Caco-2 (cell line): ENCODE data around the gene TNPO2. TPM values are rescaled to one million over a fixed set of nuclear protein-coding genes. Genes with fewer than 3 reads are reported as not detected.

ENCODE experiments used
- BruUV-seq: library from RNA; stranded (reverse); fragments of 400-500 nt; replicated peaks from 2 replicates; lab custom pipeline; 2021; lab: Mats Ljungman, UMichigan
- CTCF ChIA-PET: fragments of 300-600 bp; sonication (Branson Sonifier 250); formaldehyde crosslinking; loops from one replicate; lab custom pipeline; 2022; ENCODE audit warnings: antibody characterized with exemption; lab: Charles Lee
- POLR2A ChIA-PET: fragments of 300-600 bp; sonication (Branson Sonifier 250); formaldehyde crosslinking; loops from one replicate; lab custom pipeline; 2022; ENCODE audit warnings: antibody characterized with exemption; lab: Charles Lee
- DNase-seq, 2 experiments: peaks; one replicate each; pipeline versions ENCODE4 v3.0.0 to v3.0.0-alpha.2; 2020 to 2022
- H3K27me3 ChIP-seq: replicated peaks from 2 replicates; pipeline ENCODE4 v1.6.0; 2011; ENCODE audit warnings: low read length; ENCODE audit not compliant: control insufficient read depth, insufficient read depth
- H3K36me3 ChIP-seq: 2 replicates; pipeline ENCODE4 v1.5.1; 2011; ENCODE audit warnings: low read length; ENCODE audit not compliant: control insufficient read depth, insufficient read depth
- H3K4me1 ChIP-seq: fragments of 250-450 bp; sonication (Bioruptor Pico); 2 replicates; pipeline ENCODE4 v1.5.1; 2020; ENCODE audit warnings: mild to moderate bottlenecking
- H3K4me3 ChIP-seq: 2 replicates; pipeline ENCODE4 v1.5.1; 2011; ENCODE audit warnings: low read depth, mild to moderate bottlenecking, control low read depth, low read length
- H3K9me3 ChIP-seq: fragments of 250-450 bp; sonication (Bioruptor Pico); 2 replicates; pipeline ENCODE4 v1.5.1; 2020; ENCODE audit warnings: mild to moderate bottlenecking, moderate library complexity
- H3K27ac Mint-ChIP-seq: one replicate; pipeline ENCODE4 v1.8.0; 2022; ENCODE audit warnings: mixed read lengths; ENCODE audit not compliant: unreplicated experiment
- H3K27me3 Mint-ChIP-seq: one replicate; pipeline ENCODE4 v1.8.0; 2022; ENCODE audit warnings: mixed read lengths; ENCODE audit not compliant: insufficient read depth, unreplicated experiment
- H3K36me3 Mint-ChIP-seq: one replicate; pipeline ENCODE4 v1.8.0; 2022; ENCODE audit warnings: mild to moderate bottlenecking, mixed read lengths; ENCODE audit not compliant: insufficient read depth, unreplicated experiment
- H3K4me1 Mint-ChIP-seq: one replicate; pipeline ENCODE4 v1.8.0; 2022; ENCODE audit warnings: low read depth, mixed read lengths; ENCODE audit not compliant: unreplicated experiment
- H3K4me3 Mint-ChIP-seq: one replicate; pipeline ENCODE4 v1.8.0; 2022; ENCODE audit warnings: mild to moderate bottlenecking, moderate library complexity, mixed read lengths; ENCODE audit not compliant: unreplicated experiment
- H3K9me3 Mint-ChIP-seq: one replicate; pipeline ENCODE4 v1.8.0; 2022; ENCODE audit warnings: mixed read lengths; ENCODE audit not compliant: unreplicated experiment
- CTCF ChIP-seq, 2 experiments: fragments of 200-600 bp in 1 of 2; IDR thresholded peaks; 1 replicate in 1 of 2; 2 replicates in 1 of 2; pipeline versions ENCODE4 v1.5.1 to v1.8.0; 2011 to 2022; ENCODE audit warnings: antibody characterized with exemption in 1 of 2, control low read depth in 1 of 2, inconsistent platforms in 1 of 2, low read depth in 1 of 2, low read length in 1 of 2, mild to moderate bottlenecking in 1 of 2, moderate library complexity in 1 of 2; ENCODE audit not compliant: insufficient read depth in 1 of 2, severe bottlenecking in 1 of 2, unreplicated experiment in 1 of 2
- intact Hi-C: fragments of 100-400 bp; cut with micrococcal nuclease; formaldehyde crosslinking; loops from one replicate; pipeline ENCODE4 v1.10.0; 2022; ENCODE audit not compliant: unreplicated experiment
- total RNA-seq: library from RNA; stranded (reverse); gene quantifications from 2 replicates; pipeline ENCODE4 v1.2.3, GENCODE V29; 2022

Gene TNPO2
- total RNA-seq, 1 experiment from 2014 or later, result 87.8 TPM

GRCh38 chr19:12769689-12770088 is 46.0 kb upstream of the TNPO2 start:
- Histone ChIP-seq H3K9me3 (no peaks in the 10 kb centered on the region), H3K36me3 (no peaks in the 10 kb centered on the region; the same call in none of the 2 replicates), H3K4me3 (no peak overlapping the region), H3K27me3 (no peaks in the 10 kb centered on the region), H3K4me1 (peaks cover 4% of the 10 kb centered on the region)
- TF ChIP-seq CTCF (IDR thresholded peaks at IDR 0.05; ENCODE audit: insufficient read depth in 1 of 2, low read depth in 1 of 2, low read length in 1 of 2, severe bottlenecking in 1 of 2, unreplicated experiment in 1 of 2), result no peak
- Mint-ChIP-seq H3K27ac (no peak overlapping the region), H3K4me3 (no peak overlapping the region), H3K27me3 (no peaks in the 10 kb centered on the region), H3K9me3 (no peaks in the 10 kb centered on the region), H3K36me3 (peaks cover 34% of the 10 kb centered on the region), H3K4me1 (peaks cover 12% of the 10 kb centered on the region)
- intact Hi-C loops, result no loop called here
- POLR2A ChIA-PET, result no interaction called here
- DNase-seq, result no peak
- no TSS peak for BruUV-seq
- CTCF ChIA-PET, result no interaction called here

- intact Hi-C loops, result no loop called here
- Mint-ChIP-seq H3K4me3 (no peak overlapping the region), H3K9me3 (no peaks in the 10 kb centered on the region), H3K4me1 (no peaks in the 10 kb centered on the region), H3K36me3 (peaks cover 37% of the 10 kb centered on the region), H3K27me3 (no peaks in the 10 kb centered on the region), H3K27ac (no peak overlapping the region)
- no peak for TF ChIP-seq CTCF (IDR thresholded peaks at IDR 0.05; ENCODE audit: insufficient read depth in 1 of 2, low read depth in 1 of 2, low read length in 1 of 2, severe bottlenecking in 1 of 2, unreplicated experiment in 1 of 2)
- Histone ChIP-seq H3K4me3 (no peak overlapping the region), H3K27me3 (no peaks in the 10 kb centered on the region), H3K36me3 (peaks cover 2% of the 10 kb centered on the region), H3K9me3 (no peaks in the 10 kb centered on the region), H3K4me1 (no peaks in the 10 kb centered on the region)
- no peak for DNase-seq
- ChIA-PET POLR2A (interaction anchor here (1.2 kb wide), 1 partner anchor 24 kb away, joined by 3 read pairs; the partner anchor contains the start of gene JUNB), CTCF (interaction anchor here (0.6 kb wide), 1 partner anchor 25 kb away, joined by 3 read pairs; no protein-coding TSS in a partner anchor)
- BruUV-seq, result no TSS peak
These were observed 43.9 kb upstream of the TNPO2 start for GRCh38 chr19:12767666-12768065.

GRCh38 chr19:12767150-12767549 is 43.4 kb upstream of the TNPO2 start:
- H3K27me3 ChIP-seq, result no peaks in the 10 kb centered on the region
- no peak for TF ChIP-seq CTCF (IDR thresholded peaks at IDR 0.05; ENCODE audit: insufficient read depth in 1 of 2, low read depth in 1 of 2, low read length in 1 of 2, severe bottlenecking in 1 of 2, unreplicated experiment in 1 of 2)
- H3K27ac Mint-ChIP-seq, result no peak overlapping the region
- peaks cover 37% of the 10 kb centered on the region for H3K36me3 Mint-ChIP-seq
- CTCF ChIA-PET, result interaction anchor here (0.6 kb wide), 1 partner anchor 26 kb away, joined by 3 read pairs; no protein-coding TSS in a partner anchor
- H3K9me3 ChIP-seq, result no peaks in the 10 kb centered on the region
- H3K4me3 ChIP-seq, result no peak overlapping the region
- no TSS peak for BruUV-seq
- POLR2A ChIA-PET, result interaction anchor here (0.7 to 1.2 kb wide), 2 partner anchors 25 to 30 kb away, joined by 3 read pairs; partner anchors contain the start of genes GET3 and JUNB
- H3K4me3 Mint-ChIP-seq, result no peak overlapping the region
- H3K9me3 Mint-ChIP-seq, result no peaks in the 10 kb centered on the region
- intact Hi-C loops, result no loop called here
- H3K4me1 Mint-ChIP-seq, result no peaks in the 10 kb centered on the region
- no peaks in the 10 kb centered on the region for H3K27me3 Mint-ChIP-seq
- peaks cover 2% of the 10 kb centered on the region for H3K36me3 ChIP-seq
- no peaks in the 10 kb centered on the region for H3K4me1 ChIP-seq
- DNase-seq, result no peak
